A549 treated with GW870086 at 1 μM for 4 hours (cell line): ENCODE measurements around the gene GUCY2C. TPM values are rescaled to one million over a fixed set of nuclear protein-coding genes. Genes with fewer than 3 reads are reported as not detected.

Source experiments
- total RNA-seq: library from RNA; stranded (reverse); fragments of 200-300 nt; extraction: Qiagen RNA extraction; gene quantifications from 5 replicates; pipeline ENCODE4 v1.2.3, GENCODE V29; 2022; ENCODE audit warnings: low read depth

GUCY2C gene
- 0.03 TPM in 1 of 5 replicates, not detected in the others for total RNA-seq

DNA sequence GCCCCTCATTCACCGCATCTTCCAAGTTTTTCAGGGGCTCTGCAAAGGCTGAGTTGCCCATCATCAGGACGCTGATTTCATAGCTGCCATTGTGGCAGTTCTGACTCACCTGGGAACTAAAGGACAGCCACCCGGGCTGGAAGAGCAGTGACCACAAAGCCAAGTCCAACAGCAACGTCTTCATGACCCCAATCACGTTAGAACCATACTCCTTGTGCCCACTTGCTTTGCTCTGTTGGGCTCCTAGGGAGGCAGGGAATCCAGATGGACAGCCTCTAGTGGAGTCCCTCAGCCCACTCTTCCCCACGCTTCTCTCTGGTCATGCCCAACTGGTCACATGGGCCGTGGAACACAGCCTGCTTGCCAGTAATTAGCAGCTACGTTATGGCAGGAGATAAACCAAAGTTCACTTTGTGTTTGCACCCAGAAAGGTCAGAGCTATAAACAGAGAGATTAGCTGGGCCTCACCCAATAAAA is at the start of gene GUCY2C:
Gene GUCY2C, minus strand, starts transcription at position 335 of the 477 bp plus-strand sequence. Its CDS starts 151 bp downstream, at position 184.

DNA sequence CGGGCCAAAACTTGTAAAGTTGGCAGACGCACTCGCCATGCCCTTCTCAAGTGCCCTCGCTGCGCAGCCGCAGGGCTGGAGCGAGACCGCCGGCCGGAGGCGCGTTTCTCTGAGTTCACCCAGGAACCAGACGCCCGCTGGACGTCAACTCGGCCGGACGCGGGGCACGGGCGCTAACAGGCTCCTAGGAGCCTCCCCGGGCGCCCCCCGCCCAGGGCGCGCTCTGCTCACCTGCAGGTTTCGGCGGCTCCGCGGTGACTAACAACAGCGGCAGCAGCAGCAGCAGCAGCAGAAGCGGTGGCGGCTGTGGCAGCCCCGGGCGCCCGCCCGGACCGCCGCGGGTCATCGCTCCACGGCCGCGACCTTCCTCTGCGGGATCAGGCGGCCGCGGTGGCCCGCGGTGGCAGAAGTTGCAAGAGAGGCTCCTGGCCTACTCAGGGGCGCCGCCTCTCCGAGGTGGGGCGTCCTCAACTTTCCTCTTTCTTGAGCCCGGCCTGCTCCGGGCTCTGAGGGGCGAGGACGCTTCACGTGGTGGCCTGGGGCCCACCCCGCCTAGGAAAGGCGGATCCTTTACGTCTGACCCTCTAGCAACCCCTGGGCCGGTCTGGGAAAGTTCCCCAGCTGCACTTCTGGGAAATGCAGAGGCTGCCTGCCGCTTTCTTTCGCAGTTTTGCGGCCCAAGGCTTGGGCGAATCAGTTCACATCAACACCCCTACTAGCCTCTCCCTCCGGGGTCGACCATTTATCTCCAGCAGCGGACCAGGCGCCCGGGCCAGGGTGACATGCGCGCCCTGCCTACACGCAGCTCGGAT is 128.8 kb downstream of the GUCY2C start, which contains the start of gene PLBD1:
Gene PLBD1, minus strand, starts transcription at position 533 of the 812 bp plus-strand sequence. Its CDS starts 187 bp downstream, at position 346.

Other genes with a start within 250 kb of the GUCY2C start
- 3.8 to 6.3 TPM (median 5.6 TPM) in 5 replicates for gene PLBD1, start 128.7 kb downstream of the GUCY2C start, total RNA-seq
- 45.2 to 49.2 TPM (median 48.1 TPM) in 5 replicates for gene WBP11, start 106.9 kb upstream of the GUCY2C start, total RNA-seq
- gene C12orf60, start 107.1 kb upstream of the GUCY2C start, total RNA-seq = 1.5 to 2.4 TPM (median 1.8 TPM) in 5 replicates
- gene SMCO3, start 117.6 kb upstream of the GUCY2C start, total RNA-seq = 0.06 TPM in 1 of 5 replicates, not detected in the others
- not detected in 5 replicates for gene ART4, start 146.9 kb upstream of the GUCY2C start, total RNA-seq
- gene MGP, start 189.3 kb upstream of the GUCY2C start, total RNA-seq = not detected in 5 replicates
- gene ERP27, start 241.9 kb upstream of the GUCY2C start, total RNA-seq = not detected in 5 replicates